ENCODE results near the gene ACLY.

Gene ACLY

GRCh38 chr17:41918314-41919164 is at the start of gene ACLY:
Gene ACLY (minus strand): TSS chr17:41918951. CDS start chr17:41913873, 5,078 bp downstream.
- no CpG with 5 or more reads among the region's 80 CpGs for WGBS (ENCODE audit: insufficient coverage, insufficient read length)

DNA sequence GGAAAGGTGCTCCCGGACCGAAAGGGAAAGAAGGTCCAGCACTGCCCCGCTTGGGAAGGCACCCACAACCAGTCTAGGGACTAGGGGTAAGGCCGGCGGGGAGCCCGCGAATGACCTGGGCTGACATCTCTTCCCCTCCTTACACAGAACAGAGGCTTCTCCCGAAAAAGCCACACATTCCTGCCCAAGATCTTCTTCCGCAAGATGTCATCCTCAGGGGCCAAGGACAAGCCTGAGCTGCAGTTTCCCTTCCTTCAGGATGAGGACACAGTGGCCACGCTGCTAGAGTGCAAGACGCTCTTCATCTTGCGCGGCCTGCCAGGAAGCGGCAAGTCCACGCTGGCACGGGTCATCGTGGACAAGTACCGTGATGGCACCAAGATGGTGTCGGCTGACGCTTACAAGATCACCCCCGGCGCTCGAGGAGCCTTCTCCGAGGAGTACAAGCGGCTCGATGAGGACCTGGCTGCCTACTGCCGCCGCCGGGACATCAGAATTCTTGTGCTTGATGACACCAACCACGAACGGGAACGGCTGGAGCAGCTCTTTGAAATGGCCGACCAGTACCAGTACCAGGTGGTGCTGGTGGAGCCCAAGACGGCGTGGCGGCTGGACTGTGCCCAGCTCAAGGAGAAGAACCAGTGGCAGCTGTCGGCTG is 49.3 kb upstream of the ACLY start:
- Histone ChIP-seq H3K27me3 (ENCODE audit: control insufficient read depth, insufficient read depth, low read length) (no peaks in the 10 kb centered on the region), H3K4me1 (ENCODE audit: control insufficient read depth, insufficient read depth, low read length) (peaks cover 2% of the 10 kb centered on the region; the same call in 1 of the 2 replicates), H3K36me3 (ENCODE audit: control insufficient read depth, insufficient read depth, low read length) (peaks cover 25% of the 10 kb centered on the region), H3K9me3 (ENCODE audit: control insufficient read depth, insufficient read depth, low read length) (no peaks in the 10 kb centered on the region), H3K4me3 (ENCODE audit: low read length) (no peak overlapping the region), H3K27ac (ENCODE audit: low read length) (no peak overlapping the region)
- DNase-seq (ENCODE audit: low read depth, low spot score): no peak
- WGBS (ENCODE audit: insufficient coverage, insufficient read length): no CpG with 5 or more reads among the region's 37 CpGs

More at GRCh38 chr17:41918314-41919164, at the start of gene ACLY:
- Histone ChIP-seq H3K36me3 (ENCODE audit: control insufficient read depth, insufficient read depth, low read length) (peaks cover 7% of the 10 kb centered on the region; the same call in 1 of the 2 replicates), H3K27me3 (ENCODE audit: control insufficient read depth, insufficient read depth, low read length) (no peaks in the 10 kb centered on the region), H3K4me3 (ENCODE audit: low read length) (peak within 1 kb of the TSS; percentile 96), H3K9me3 (ENCODE audit: control insufficient read depth, insufficient read depth, low read length) (no peaks in the 10 kb centered on the region), H3K4me1 (ENCODE audit: control insufficient read depth, insufficient read depth, low read length) (peaks cover 8% of the 10 kb centered on the region; the same call in 1 of the 2 replicates), H3K27ac (ENCODE audit: low read length) (peak within 1 kb of the TSS; percentile 11)
- peak; percentile 94 for DNase-seq (ENCODE audit: low read depth, low spot score)

GRCh38 chr17:41967141-41967920 is 48.6 kb upstream of the ACLY start:
- H3K27me3 ChIP-seq (ENCODE audit: control insufficient read depth, insufficient read depth, low read length): no peaks in the 10 kb centered on the region
- no CpG with 5 or more reads among the region's 39 CpGs for WGBS (ENCODE audit: insufficient coverage, insufficient read length)
- H3K4me3 ChIP-seq (ENCODE audit: low read length): peak overlapping the region; percentile 59
- peaks cover 2% of the 10 kb centered on the region; the same call in 1 of the 2 replicates for H3K4me1 ChIP-seq (ENCODE audit: control insufficient read depth, insufficient read depth, low read length)
- DNase-seq (ENCODE audit: low read depth, low spot score): no peak
- H3K9me3 ChIP-seq (ENCODE audit: control insufficient read depth, insufficient read depth, low read length): no peaks in the 10 kb centered on the region
- no peak overlapping the region for H3K27ac ChIP-seq (ENCODE audit: low read length)
- peaks cover 18% of the 10 kb centered on the region for H3K36me3 ChIP-seq (ENCODE audit: control insufficient read depth, insufficient read depth, low read length)

GRCh38 chr17:41966463-41967140 is 47.9 kb upstream of the ACLY start, which contains the start of gene CNP:
Gene CNP (plus strand): TSS chr17:41966795. CDS start chr17:41966885, 90 bp downstream.
- no CpG with 5 or more reads among the region's 71 CpGs for WGBS (ENCODE audit: insufficient coverage, insufficient read length)
- Histone ChIP-seq H3K4me3 (ENCODE audit: low read length) (peak within 1 kb of the TSS; percentile 59), H3K27ac (ENCODE audit: low read length) (no peak within 1 kb of the TSS), H3K4me1 (ENCODE audit: control insufficient read depth, insufficient read depth, low read length) (peaks cover 2% of the 10 kb centered on the region; the same call in 1 of the 2 replicates), H3K9me3 (ENCODE audit: control insufficient read depth, insufficient read depth, low read length) (no peaks in the 10 kb centered on the region), H3K36me3 (ENCODE audit: control insufficient read depth, insufficient read depth, low read length) (peaks cover 11% of the 10 kb centered on the region), H3K27me3 (ENCODE audit: control insufficient read depth, insufficient read depth, low read length) (no peaks in the 10 kb centered on the region)
- DNase-seq (ENCODE audit: low read depth, low spot score): peak; percentile 45

DNA sequence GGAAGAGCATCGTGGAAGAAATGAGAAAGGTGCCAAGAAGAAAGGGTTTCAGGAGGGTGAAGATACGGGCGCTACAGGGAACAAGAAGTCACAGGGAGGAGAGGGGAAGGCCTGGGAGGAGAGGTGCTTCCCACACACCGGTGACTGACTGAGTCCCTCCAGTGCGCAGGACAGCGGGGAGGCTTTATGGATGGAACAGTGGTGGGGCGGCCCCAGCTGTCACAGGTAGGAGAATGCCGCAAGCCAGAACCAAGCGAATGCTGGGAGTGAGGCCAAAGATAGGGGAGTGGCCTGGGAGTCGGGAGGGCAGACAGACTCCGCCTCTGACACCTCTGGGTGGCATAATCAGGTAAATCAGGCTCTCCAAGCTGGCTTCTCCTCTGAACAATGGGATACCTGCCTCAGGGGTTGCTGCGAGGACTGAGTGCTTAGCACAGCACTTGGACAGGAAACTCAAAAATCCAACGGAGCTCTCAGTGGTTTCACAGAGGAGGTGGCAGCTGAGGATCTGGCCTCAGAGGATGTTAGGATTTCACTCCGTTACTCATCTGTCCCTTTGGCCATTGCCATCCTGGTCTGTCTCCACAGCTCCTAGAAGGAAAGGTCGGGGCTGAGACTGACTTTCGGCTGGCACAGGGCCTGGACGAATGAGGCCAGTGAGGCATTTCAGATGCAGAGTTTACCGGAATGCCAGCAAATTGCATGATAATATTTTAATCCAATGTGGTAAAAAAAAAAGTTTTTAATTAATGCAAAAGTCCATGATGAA is 47.1 kb upstream of the ACLY start:
- DNase-seq (ENCODE audit: low read depth, low spot score): peak; percentile 55
- no CpG with 5 or more reads among the region's 18 CpGs for WGBS (ENCODE audit: insufficient coverage, insufficient read length)
- Histone ChIP-seq H3K27me3 (ENCODE audit: control insufficient read depth, insufficient read depth, low read length) (no peaks in the 10 kb centered on the region), H3K4me3 (ENCODE audit: low read length) (peak overlapping the region; percentile 59; the same call in 1 of the 2 replicates), H3K36me3 (ENCODE audit: control insufficient read depth, insufficient read depth, low read length) (peaks cover 9% of the 10 kb centered on the region), H3K27ac (ENCODE audit: low read length) (no peak overlapping the region), H3K4me1 (ENCODE audit: control insufficient read depth, insufficient read depth, low read length) (peaks cover 2% of the 10 kb centered on the region; the same call in 1 of the 2 replicates), H3K9me3 (ENCODE audit: control insufficient read depth, insufficient read depth, low read length) (no peaks in the 10 kb centered on the region)

DNA sequence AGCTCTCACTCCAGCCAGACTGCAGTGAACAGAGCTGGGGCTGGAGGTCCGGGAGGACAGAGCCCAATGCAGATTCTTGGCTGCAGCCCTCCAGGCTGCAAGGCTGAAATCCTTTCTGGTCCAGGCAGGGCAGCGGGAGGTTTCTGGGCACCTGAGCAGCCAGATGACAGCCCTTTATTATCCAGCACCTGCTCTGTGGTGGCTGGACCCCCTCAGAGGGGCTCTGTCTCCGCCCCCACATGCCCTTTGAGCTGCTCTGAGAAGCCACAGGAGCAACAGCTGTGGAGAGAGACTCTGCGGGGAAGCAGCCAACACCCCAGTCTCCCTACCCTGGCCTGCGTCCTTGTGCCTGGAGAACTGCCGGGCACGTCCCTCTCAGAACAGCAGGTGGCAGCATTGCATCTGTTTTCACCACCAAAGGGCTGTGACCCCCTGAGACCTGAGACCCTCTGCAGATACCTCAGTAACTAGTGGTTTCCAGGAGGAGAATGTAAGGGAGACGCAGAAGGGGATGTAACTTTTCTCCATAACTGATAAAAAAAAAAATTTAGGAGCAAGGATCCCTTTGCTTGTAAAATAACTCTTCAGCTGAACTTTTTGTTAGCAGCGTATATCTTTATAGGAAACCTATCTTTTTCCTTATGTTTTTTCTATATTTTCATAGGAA is 44.1 kb upstream of the ACLY start:
- WGBS (ENCODE audit: insufficient coverage, insufficient read length): no CpG with 5 or more reads among the region's 9 CpGs
- peaks cover 6% of the 10 kb centered on the region; the same call in 1 of the 2 replicates for H3K4me1 ChIP-seq (ENCODE audit: control insufficient read depth, insufficient read depth, low read length)
- no peaks in the 10 kb centered on the region for H3K9me3 ChIP-seq (ENCODE audit: control insufficient read depth, insufficient read depth, low read length)
- no peaks in the 10 kb centered on the region for H3K27me3 ChIP-seq (ENCODE audit: control insufficient read depth, insufficient read depth, low read length)
- no peak overlapping the region for H3K27ac ChIP-seq (ENCODE audit: low read length)
- no peaks in the 10 kb centered on the region; the same call in 1 of the 2 replicates for H3K36me3 ChIP-seq (ENCODE audit: control insufficient read depth, insufficient read depth, low read length)
- peak; percentile 81 for DNase-seq (ENCODE audit: low read depth, low spot score)
- no peak overlapping the region for H3K4me3 ChIP-seq (ENCODE audit: low read length)

DNA sequence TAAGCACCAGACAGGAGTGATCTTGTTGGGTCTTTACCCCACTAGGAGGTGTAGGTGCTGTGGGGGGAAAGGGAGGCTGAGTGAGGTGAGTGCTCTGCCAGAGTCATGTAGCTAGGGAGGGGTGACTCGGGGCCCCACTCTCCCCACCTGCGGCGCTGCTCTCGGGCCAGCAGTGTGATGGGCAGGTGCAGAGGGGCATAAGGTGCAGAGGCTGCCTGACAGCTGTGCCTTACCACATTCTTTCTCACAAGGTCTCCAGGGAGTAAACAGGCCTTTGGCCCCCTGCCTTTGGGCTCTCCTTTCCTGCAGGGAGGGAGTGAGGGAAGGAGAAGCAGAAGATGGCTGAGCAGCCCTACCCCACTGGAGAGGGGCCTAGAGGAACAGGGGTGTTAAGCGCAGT is 43.4 kb upstream of the ACLY start:
- no peak overlapping the region for H3K4me3 ChIP-seq (ENCODE audit: low read length)
- no peaks in the 10 kb centered on the region for H3K9me3 ChIP-seq (ENCODE audit: control insufficient read depth, insufficient read depth, low read length)
- H3K27me3 ChIP-seq (ENCODE audit: control insufficient read depth, insufficient read depth, low read length): no peaks in the 10 kb centered on the region
- no peak for DNase-seq (ENCODE audit: low read depth, low spot score)
- no peaks in the 10 kb centered on the region for H3K36me3 ChIP-seq (ENCODE audit: control insufficient read depth, insufficient read depth, low read length)
- H3K27ac ChIP-seq (ENCODE audit: low read length): no peak overlapping the region
- H3K4me1 ChIP-seq (ENCODE audit: control insufficient read depth, insufficient read depth, low read length): peaks cover 5% of the 10 kb centered on the region; the same call in 1 of the 2 replicates
- WGBS (ENCODE audit: insufficient coverage, insufficient read length): no CpG with 5 or more reads among the region's 5 CpGs

- no CpG with 5 or more reads among the region's 17 CpGs for WGBS (ENCODE audit: insufficient coverage, insufficient read length)
- no peak overlapping the region for H3K27ac ChIP-seq (ENCODE audit: low read length)
- H3K4me3 ChIP-seq (ENCODE audit: low read length): no peak overlapping the region
- H3K36me3 ChIP-seq (ENCODE audit: control insufficient read depth, insufficient read depth, low read length): no peaks in the 10 kb centered on the region
- H3K27me3 ChIP-seq (ENCODE audit: control insufficient read depth, insufficient read depth, low read length): no peaks in the 10 kb centered on the region
- H3K9me3 ChIP-seq (ENCODE audit: control insufficient read depth, insufficient read depth, low read length): no peaks in the 10 kb centered on the region
- DNase-seq (ENCODE audit: low read depth, low spot score): peak; percentile 54
- H3K4me1 ChIP-seq (ENCODE audit: control insufficient read depth, insufficient read depth, low read length): peaks cover 5% of the 10 kb centered on the region; the same call in 1 of the 2 replicates
Measured at GRCh38 chr17:41959336-41960095, 40.8 kb upstream of the ACLY start.
